Thyroid gland (tissue), 4 donors: ENCODE data around the gene DST.
"Not testable (repeated sequence)": the region's sequence is repeated elsewhere in the genome, so short reads cannot be mapped to it uniquely, and the experiment has no call there.

Experiments
- CTCF ChIP-seq, 6 experiments: fragments of 200-600 bp in 3 of 6; fragments of 450-650 bp in 3 of 6; sonication (generic) in 3 of 6; IDR thresholded peaks; one replicate each; pipeline ENCODE4 v1.5.1; 2016 to 2019; ENCODE audit warnings: antibody characterized with exemption in 6 of 6, mild to moderate bottlenecking in 2 of 6, inconsistent platforms in 1 of 6, moderate library complexity in 1 of 6
- POLR2A ChIP-seq, 2 donors: fragments of 450-650 bp; IDR thresholded peaks; one replicate each; pipeline ENCODE4 v1.6.1; 2017; ENCODE audit warnings: antibody characterized with exemption in 2 of 2, mild to moderate bottlenecking in 2 of 2, moderate library complexity in 1 of 2

- TF ChIP-seq CTCF, POLR2A (IDR thresholded peaks at IDR 0.05): not testable (repeated sequence)
These were observed 80.0 kb downstream of the DST start for GRCh38 chr6:56562730-56563129.
